GM12865 (cell line): ENCODE data around the gene CRADD.
"Not testable (repeated sequence)": the region's sequence is repeated elsewhere in the genome, so short reads cannot be mapped to it uniquely, and the experiment has no call there.

Experiments
- DNase-seq: peaks from one replicate; pipeline ENCODE4 v3.0.0; 2010; ENCODE audit warnings: low read depth
- H3K4me3 ChIP-seq: 2 replicates; pipeline ENCODE4 v1.5.1; 2011; ENCODE audit warnings: mild to moderate bottlenecking, low read depth, low read length, control low read depth
- TF ChIP-seq, protein P1 (sequence below): IDR thresholded peaks from 2 replicates; pipeline ENCODE4 v1.5.1; 2011; ENCODE audit warnings: low read length, control low read depth, low read depth, inconsistent platforms; ENCODE audit not compliant: insufficient read depth; ENCODE audit errors: missing control alignments

CRADD gene

DNA sequence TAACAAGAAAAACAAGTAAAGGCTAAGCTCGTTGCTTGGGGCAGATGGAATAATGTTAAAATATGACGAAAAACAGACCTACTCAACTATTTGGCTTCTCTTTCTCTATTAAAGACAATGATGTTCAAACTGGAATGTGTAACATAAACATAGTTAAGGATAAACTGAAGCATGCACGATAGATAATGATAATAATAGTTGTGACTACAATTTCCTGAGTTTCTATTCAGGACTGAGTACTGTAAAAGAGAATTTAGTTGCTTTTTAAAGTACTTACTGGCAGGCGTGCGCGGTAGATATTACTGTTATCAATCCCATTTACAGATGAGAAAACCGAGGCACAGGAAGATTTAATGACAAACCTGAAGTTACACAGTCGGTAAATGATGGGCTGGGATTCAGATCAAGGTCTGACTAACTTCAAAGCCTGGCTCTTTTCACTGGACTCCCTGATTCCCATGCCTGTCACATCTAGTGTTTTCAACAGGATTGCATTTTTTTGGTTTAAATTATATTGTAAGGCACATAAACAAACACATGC, 103.0 kb downstream of the CRADD start:
- DNase-seq, result no peak
- no peak overlapping the region for H3K4me3 ChIP-seq
- TF ChIP-seq, protein P1, sequence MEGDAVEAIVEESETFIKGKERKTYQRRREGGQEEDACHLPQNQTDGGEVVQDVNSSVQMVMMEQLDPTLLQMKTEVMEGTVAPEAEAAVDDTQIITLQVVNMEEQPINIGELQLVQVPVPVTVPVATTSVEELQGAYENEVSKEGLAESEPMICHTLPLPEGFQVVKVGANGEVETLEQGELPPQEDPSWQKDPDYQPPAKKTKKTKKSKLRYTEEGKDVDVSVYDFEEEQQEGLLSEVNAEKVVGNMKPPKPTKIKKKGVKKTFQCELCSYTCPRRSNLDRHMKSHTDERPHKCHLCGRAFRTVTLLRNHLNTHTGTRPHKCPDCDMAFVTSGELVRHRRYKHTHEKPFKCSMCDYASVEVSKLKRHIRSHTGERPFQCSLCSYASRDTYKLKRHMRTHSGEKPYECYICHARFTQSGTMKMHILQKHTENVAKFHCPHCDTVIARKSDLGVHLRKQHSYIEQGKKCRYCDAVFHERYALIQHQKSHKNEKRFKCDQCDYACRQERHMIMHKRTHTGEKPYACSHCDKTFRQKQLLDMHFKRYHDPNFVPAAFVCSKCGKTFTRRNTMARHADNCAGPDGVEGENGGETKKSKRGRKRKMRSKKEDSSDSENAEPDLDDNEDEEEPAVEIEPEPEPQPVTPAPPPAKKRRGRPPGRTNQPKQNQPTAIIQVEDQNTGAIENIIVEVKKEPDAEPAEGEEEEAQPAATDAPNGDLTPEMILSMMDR, result no peak

GRCh38 chr12:93780886-93781285, 103.7 kb downstream of the CRADD start:
- not testable (repeated sequence) for DNase-seq, H3K4me3 ChIP-seq

GRCh38 chr12:93781961-93782360, 104.8 kb downstream of the CRADD start:
- DNase-seq, H3K4me3 ChIP-seq: not testable (repeated sequence)

DNA sequence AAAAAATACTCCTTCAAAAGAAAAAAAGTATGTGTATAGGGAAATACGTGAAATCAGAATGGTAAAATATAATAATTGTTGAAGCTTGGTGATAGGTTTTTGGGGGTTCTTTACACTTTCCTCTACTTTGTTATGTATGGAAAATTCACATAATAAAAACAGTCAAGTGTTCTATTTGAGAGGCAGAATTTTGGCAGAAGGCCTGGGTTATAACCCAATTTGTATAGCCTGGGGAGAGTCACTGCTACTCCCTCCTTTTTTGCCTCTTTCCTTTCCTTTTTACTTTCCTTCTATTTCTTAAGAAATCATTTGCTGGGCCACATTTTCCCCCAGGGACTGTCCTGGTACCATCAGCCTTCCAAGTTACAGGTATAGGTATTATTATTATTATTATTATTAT, 105.7 kb downstream of the CRADD start:
- no peak overlapping the region for H3K4me3 ChIP-seq
- DNase-seq, result no peak
- TF ChIP-seq, protein P1, result no peak

DNA sequence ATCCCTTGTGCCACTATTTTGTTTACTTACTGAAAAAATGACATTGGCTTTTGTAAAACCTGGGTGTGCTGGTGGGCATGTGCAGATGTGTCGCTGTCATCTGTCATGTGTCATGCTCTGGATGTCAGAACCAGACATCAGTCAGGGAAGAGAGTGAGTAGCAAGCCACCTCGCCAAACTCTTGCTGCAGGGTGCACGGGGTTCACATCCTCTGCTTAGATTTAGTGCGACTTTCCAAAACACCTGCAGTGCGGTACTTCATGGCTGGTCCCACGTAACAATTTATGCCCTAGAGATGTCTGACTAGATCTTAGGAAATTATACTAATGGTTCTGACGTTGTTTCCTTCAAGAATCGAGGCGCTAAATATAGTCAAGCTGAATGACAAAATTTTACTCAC, 106.7 kb downstream of the CRADD start:
- no peak overlapping the region for H3K4me3 ChIP-seq
- TF ChIP-seq, protein P1, result no peak
- no peak for DNase-seq

GRCh38 chr12:93784339-93785086, 107.3 kb downstream of the CRADD start:
- TF ChIP-seq, protein P1, result no peak
- no peak overlapping the region for H3K4me3 ChIP-seq
- no peak for DNase-seq

GRCh38 chr12:93785249-93786010, 108.3 kb downstream of the CRADD start:
- DNase-seq, result no peak
- TF ChIP-seq, protein P1, result no peak
- H3K4me3 ChIP-seq, result no peak overlapping the region
